ENCODE measurements around the gene WEE2. TPM values are rescaled to one million over a fixed set of nuclear protein-coding genes. Genes with fewer than 3 reads are reported as not detected.
"Not testable (repeated sequence)": the region's sequence is repeated elsewhere in the genome, so short reads cannot be mapped to it uniquely, and the experiment has no call there.

The WEE2 gene
- total RNA-seq, 1 donor from 2014 or later, result not detected

DNA sequence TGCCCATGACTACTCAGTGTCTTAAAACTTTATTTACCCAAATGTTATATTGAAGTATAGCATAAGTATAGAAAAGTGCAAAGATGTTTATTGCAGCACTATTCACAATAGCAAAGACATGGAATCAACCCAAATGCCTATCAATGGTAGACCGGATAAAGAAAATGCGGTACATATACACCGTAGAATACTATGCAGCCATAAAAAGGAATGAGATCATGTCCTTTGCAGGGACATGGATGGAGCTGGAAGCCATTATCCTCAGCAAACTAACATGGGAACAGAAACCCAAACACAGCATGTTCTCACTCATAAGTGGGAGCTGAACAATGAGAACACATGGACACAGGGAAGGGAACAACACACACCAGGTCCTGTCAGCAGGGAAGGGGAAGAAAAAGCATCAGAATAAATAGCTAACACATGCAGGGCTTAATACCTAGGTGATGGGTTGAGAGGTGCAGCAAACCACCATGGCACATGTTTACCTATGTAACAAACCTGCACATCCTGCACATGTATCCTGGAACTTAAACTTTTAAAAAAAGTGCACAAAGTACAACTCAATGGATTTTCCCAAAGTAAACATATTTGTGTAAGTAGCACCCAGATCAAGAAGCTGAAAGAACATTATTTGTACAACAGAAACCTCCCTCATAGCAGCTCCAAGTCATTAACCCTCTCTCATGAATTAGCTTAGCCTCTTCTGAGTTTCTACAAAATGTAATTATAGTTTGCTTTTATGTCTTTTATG is 18.9 kb upstream of the WEE2 start:
- not testable (repeated sequence) for H3K27ac ChIP-seq (ENCODE audit: low read depth, low read length); H3K9ac ChIP-seq (ENCODE audit: low read depth in 1 of 3, low read length in 3 of 3); H3K4me3 ChIP-seq (ENCODE audit: low read length in 3 of 3); H3K9me3 ChIP-seq (ENCODE audit: control insufficient read depth in 3 of 3, low read length in 3 of 3); H3K27me3 ChIP-seq (ENCODE audit: control insufficient read depth in 3 of 3, insufficient read depth in 3 of 3, low read length in 3 of 3)
- peaks cover 6 to 15% (median 8%) of the 10 kb centered on the region in 3 donors for H3K36me3 ChIP-seq (ENCODE audit: control insufficient read depth in 3 of 3, insufficient read depth in 3 of 3, low read length in 3 of 3)
- peaks cover 7 to 15% (median 9%) of the 10 kb centered on the region in 3 donors for H3K4me1 ChIP-seq (ENCODE audit: control insufficient read depth in 3 of 3, insufficient read depth in 3 of 3, low read length in 3 of 3)

DNA sequence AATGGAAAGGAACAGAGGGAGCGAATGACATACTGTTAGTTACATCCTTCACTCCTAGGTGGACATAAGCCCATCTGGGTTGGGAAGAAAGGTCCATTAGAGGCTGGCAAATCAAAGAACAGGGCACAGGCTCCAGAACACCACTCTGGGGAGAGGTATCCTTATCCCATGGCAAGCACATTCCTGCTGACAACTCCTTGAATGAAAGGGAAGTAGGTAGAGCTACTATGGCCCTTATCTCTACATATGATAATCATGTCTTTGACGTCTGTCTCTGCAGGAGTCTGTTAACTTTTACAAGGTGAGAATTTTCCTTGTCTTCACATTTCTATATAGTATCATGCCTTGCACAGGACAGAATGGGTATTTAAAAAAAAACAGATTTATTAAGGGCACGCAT is 16.6 kb upstream of the WEE2 start:
- peaks cover 0 to 9% (median 4%) of the 10 kb centered on the region in 3 donors for H3K4me1 ChIP-seq (ENCODE audit: control insufficient read depth in 3 of 3, insufficient read depth in 3 of 3, low read length in 3 of 3)
- H3K9ac ChIP-seq (ENCODE audit: low read depth in 1 of 3, low read length in 3 of 3), result no peak overlapping the region
- no peaks in the 10 kb centered on the region for H3K27me3 ChIP-seq (ENCODE audit: control insufficient read depth in 3 of 3, insufficient read depth in 3 of 3, low read length in 3 of 3)
- H3K4me3 ChIP-seq (ENCODE audit: low read length in 3 of 3), result no peak overlapping the region
- H3K27ac ChIP-seq (ENCODE audit: low read depth, low read length), result no peak overlapping the region
- H3K9me3 ChIP-seq (ENCODE audit: control insufficient read depth in 3 of 3, low read length in 3 of 3), result no peaks in the 10 kb centered on the region
- H3K36me3 ChIP-seq (ENCODE audit: control insufficient read depth in 3 of 3, insufficient read depth in 3 of 3, low read length in 3 of 3), result no peaks in the 10 kb centered on the region

DNA sequence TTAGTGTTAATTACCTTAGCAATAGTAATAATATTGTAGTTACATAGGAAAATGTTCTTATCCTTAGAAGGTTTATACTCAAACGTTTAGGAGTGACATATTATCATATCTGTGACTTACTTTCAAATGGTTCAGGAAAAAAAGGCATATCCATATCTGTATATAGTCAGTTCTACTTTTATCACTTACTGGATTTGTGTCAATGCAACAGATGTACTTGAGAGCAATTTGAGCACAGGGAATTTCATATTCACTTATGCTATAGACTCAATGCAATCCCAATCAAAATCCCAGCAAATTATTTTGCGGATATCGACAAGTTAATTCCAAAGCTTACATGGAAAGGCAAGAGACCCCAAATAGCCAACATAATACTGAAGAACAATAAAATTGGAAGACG is 16.2 kb upstream of the WEE2 start:
- Histone ChIP-seq H3K27ac (ENCODE audit: low read depth, low read length) (no peak overlapping the region), H3K27me3 (ENCODE audit: control insufficient read depth in 3 of 3, insufficient read depth in 3 of 3, low read length in 3 of 3) (no peaks in the 10 kb centered on the region), H3K9me3 (ENCODE audit: control insufficient read depth in 3 of 3, low read length in 3 of 3) (no peaks in the 10 kb centered on the region), H3K9ac (ENCODE audit: low read depth in 1 of 3, low read length in 3 of 3) (no peak overlapping the region), H3K36me3 (ENCODE audit: control insufficient read depth in 3 of 3, insufficient read depth in 3 of 3, low read length in 3 of 3) (no peaks in the 10 kb centered on the region), H3K4me3 (ENCODE audit: low read length in 3 of 3) (no peak overlapping the region), H3K4me1 (ENCODE audit: control insufficient read depth in 3 of 3, insufficient read depth in 3 of 3, low read length in 3 of 3) (peaks cover 0 to 7% (median 4%) of the 10 kb centered on the region in 3 donors)

DNA sequence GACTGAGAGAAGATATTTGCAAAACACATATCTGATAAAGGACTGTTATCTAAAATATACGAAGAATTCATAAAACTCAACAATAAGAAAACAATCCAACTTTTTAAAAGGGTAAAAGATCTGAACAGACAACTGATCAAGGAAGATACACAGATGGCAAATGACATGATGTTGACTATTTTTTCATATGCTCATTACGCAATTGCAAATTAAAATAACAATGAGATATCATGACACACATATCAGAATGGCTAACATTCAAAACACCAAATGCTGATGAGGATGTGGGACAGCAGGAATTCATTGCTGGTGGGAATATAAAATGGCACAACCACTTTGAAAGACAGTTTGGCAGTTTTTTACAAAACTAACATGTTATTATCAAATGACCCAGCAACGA is 15.1 kb upstream of the WEE2 start:
- H3K27ac ChIP-seq (ENCODE audit: low read depth, low read length), result no peak overlapping the region
- H3K36me3 ChIP-seq (ENCODE audit: control insufficient read depth in 3 of 3, insufficient read depth in 3 of 3, low read length in 3 of 3), result no peaks in the 10 kb centered on the region
- no peaks in the 10 kb centered on the region for H3K27me3 ChIP-seq (ENCODE audit: control insufficient read depth in 3 of 3, insufficient read depth in 3 of 3, low read length in 3 of 3)
- H3K4me3 ChIP-seq (ENCODE audit: low read length in 3 of 3), result no peak overlapping the region
- H3K4me1 ChIP-seq (ENCODE audit: control insufficient read depth in 3 of 3, insufficient read depth in 3 of 3, low read length in 3 of 3), result peaks cover 0 to 15% (median 9%) of the 10 kb centered on the region in 3 donors
- no peak overlapping the region for H3K9ac ChIP-seq (ENCODE audit: low read depth in 1 of 3, low read length in 3 of 3)
- no peaks in the 10 kb centered on the region for H3K9me3 ChIP-seq (ENCODE audit: control insufficient read depth in 3 of 3, low read length in 3 of 3)

DNA sequence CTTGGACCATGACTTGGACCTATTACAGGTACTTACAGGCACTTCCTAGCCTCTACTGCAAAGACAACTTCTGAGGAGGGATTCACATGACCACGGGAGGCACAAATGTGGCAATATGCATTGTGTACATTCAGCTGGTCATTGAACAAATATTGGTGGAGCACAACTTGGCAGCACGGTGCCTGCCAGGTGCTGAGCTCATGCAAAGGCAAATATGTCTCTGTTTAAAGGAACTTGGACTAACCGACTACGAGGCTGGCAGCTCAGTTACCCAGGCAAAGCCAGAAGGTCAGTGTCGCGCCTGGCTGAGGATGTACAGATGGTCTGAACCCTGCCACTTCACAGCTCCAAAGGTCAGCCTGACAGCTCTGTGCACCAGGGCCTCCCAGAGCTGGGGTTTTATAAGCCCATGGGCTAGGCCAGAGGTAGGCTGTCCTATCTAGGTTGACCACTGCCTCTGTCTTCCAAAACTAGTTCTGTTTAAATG is 12.3 kb upstream of the WEE2 start:
- H3K9me3 ChIP-seq (ENCODE audit: control insufficient read depth in 3 of 3, low read length in 3 of 3), result no peaks in the 10 kb centered on the region
- H3K36me3 ChIP-seq (ENCODE audit: control insufficient read depth in 3 of 3, insufficient read depth in 3 of 3, low read length in 3 of 3), result no peaks in the 10 kb centered on the region
- H3K4me1 ChIP-seq (ENCODE audit: control insufficient read depth in 3 of 3, insufficient read depth in 3 of 3, low read length in 3 of 3), result peaks cover 0 to 21% (median 13%) of the 10 kb centered on the region in 3 donors
- no peak overlapping the region for H3K27ac ChIP-seq (ENCODE audit: low read depth, low read length)
- no peak overlapping the region for H3K4me3 ChIP-seq (ENCODE audit: low read length in 3 of 3)
- H3K9ac ChIP-seq (ENCODE audit: low read depth in 1 of 3, low read length in 3 of 3), result no peak overlapping the region
- no peaks in the 10 kb centered on the region for H3K27me3 ChIP-seq (ENCODE audit: control insufficient read depth in 3 of 3, insufficient read depth in 3 of 3, low read length in 3 of 3)

DNA sequence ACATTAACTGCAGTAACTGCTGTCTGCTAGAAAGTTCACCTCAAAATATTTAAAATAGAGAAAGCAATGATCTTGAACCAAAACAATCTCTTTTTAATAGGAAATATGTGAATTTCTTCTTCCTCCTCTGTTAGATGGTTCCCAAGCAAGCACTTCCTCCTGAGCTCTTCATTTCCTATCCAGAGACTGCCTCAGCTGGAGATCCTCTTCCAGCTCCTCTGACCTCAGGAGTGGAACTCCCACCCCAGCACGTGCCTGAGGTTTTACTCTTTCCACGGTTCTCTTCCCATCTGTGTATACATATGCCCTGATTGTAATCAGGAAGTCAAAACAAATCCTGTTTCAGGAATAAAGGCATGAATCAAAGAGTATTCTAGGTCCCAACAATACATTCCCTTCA is 11.8 kb upstream of the WEE2 start:
- no peak overlapping the region for H3K27ac ChIP-seq (ENCODE audit: low read depth, low read length)
- H3K36me3 ChIP-seq (ENCODE audit: control insufficient read depth in 3 of 3, insufficient read depth in 3 of 3, low read length in 3 of 3), result no peaks in the 10 kb centered on the region
- H3K27me3 ChIP-seq (ENCODE audit: control insufficient read depth in 3 of 3, insufficient read depth in 3 of 3, low read length in 3 of 3), result no peaks in the 10 kb centered on the region
- H3K4me3 ChIP-seq (ENCODE audit: low read length in 3 of 3), result no peak overlapping the region
- no peak overlapping the region for H3K9ac ChIP-seq (ENCODE audit: low read depth in 1 of 3, low read length in 3 of 3)
- H3K9me3 ChIP-seq (ENCODE audit: control insufficient read depth in 3 of 3, low read length in 3 of 3), result no peaks in the 10 kb centered on the region
- peaks cover 0 to 23% (median 15%) of the 10 kb centered on the region in 3 donors for H3K4me1 ChIP-seq (ENCODE audit: control insufficient read depth in 3 of 3, insufficient read depth in 3 of 3, low read length in 3 of 3)

DNA sequence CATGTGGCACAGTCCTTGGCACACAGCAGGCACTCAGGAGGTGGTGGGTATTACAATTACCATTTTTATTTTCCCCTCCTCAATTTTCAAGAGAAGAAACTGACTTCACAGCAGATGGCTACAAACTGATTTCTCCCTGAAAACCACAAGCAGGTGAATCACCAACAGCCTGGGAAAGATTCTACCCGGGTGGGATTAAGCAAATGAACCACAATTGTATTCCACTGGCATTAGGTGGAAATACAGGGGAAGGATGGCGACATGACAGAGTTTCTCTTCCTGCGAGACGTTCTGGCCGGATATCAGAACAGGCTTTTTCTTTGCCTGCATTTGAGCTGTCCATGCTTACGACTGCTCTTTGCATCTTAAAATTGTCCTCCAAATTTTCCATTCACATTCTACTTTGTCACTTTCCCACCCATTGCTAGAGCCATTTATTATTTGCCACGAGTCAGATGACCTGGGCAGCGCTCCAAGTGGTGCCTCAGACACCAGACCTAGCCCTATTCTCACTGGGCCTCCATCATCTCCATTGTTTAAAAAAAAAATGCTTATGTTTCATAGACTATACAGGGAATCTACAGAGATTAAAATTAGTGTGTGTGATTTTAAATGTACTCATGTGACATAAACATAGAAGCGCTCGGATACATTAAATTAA is 10.8 kb upstream of the WEE2 start:
- no peak overlapping the region for H3K9ac ChIP-seq (ENCODE audit: low read depth in 1 of 3, low read length in 3 of 3)
- H3K36me3 ChIP-seq (ENCODE audit: control insufficient read depth in 3 of 3, insufficient read depth in 3 of 3, low read length in 3 of 3), result no peaks in the 10 kb centered on the region
- no peak overlapping the region for H3K27ac ChIP-seq (ENCODE audit: low read depth, low read length)
- H3K4me1 ChIP-seq (ENCODE audit: control insufficient read depth in 3 of 3, insufficient read depth in 3 of 3, low read length in 3 of 3), result peaks cover 0 to 25% (median 15%) of the 10 kb centered on the region in 3 donors
- no peaks in the 10 kb centered on the region for H3K27me3 ChIP-seq (ENCODE audit: control insufficient read depth in 3 of 3, insufficient read depth in 3 of 3, low read length in 3 of 3)
- H3K4me3 ChIP-seq (ENCODE audit: low read length in 3 of 3), result no peak overlapping the region
- H3K9me3 ChIP-seq (ENCODE audit: control insufficient read depth in 3 of 3, low read length in 3 of 3), result no peaks in the 10 kb centered on the region

DNA sequence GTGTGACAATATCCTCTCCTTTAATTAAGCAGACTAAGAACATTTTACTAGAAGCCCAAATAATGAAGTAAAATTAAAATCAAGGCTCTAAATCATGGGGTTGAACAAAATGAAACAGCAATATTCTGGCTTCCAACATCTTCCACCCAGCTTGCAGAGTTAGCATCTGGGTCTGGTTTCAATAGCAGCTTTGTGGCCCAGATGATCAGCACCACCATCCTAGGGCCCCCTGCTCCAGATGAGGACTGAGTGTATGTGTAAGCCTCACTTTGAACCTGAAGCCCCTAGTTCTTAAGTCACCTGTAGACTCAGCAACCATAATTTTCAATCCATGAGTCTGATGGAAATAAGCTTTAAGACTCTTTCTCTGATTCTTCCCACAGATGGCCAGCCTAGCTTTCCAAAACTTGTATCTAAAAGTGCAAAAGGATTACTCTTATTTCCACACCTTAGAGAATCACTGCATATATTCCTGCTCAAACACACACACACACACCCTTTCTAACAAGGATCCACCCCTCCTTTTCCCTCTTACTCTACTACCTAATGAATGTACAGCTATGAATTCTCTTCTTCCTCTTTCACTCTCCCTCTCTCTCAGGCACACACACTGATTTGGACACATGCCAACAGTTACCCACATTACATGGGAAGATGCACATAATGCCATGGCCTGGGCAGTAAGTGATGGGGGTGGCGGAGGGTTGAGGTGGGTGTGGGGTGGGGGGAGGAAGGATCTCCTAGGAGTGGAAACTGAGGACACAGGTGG is 9.7 kb upstream of the WEE2 start:
- no peaks in the 10 kb centered on the region for H3K36me3 ChIP-seq (ENCODE audit: control insufficient read depth in 3 of 3, insufficient read depth in 3 of 3, low read length in 3 of 3)
- H3K27me3 ChIP-seq (ENCODE audit: control insufficient read depth in 3 of 3, insufficient read depth in 3 of 3, low read length in 3 of 3), result no peaks in the 10 kb centered on the region
- no peak overlapping the region for H3K9ac ChIP-seq (ENCODE audit: low read depth in 1 of 3, low read length in 3 of 3)
- no peaks in the 10 kb centered on the region for H3K9me3 ChIP-seq (ENCODE audit: control insufficient read depth in 3 of 3, low read length in 3 of 3)
- H3K27ac ChIP-seq (ENCODE audit: low read depth, low read length), result no peak overlapping the region
- peaks cover 3 to 36% (median 19%) of the 10 kb centered on the region in 3 donors for H3K4me1 ChIP-seq (ENCODE audit: control insufficient read depth in 3 of 3, insufficient read depth in 3 of 3, low read length in 3 of 3)
- H3K4me3 ChIP-seq (ENCODE audit: low read length in 3 of 3), result no peak overlapping the region

DNA sequence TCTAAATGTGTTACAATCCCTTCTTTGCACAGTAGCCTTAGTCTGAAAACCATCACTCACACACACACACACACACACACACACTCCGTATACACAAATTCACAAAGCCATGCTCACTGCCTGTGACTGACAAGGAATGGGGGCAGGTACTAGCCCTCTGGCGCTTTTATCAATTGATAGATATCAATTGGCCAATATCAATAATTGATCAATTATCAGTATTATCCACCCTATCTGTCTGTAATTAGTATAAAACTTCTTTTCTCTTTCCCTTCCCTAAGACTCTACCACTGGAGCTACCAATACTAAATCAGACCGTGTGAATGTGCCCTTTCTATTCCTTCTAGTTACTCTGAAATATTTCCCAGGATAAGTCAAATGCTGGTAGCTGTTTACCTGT is 8.3 kb upstream of the WEE2 start:
- no peaks in the 10 kb centered on the region for H3K27me3 ChIP-seq (ENCODE audit: control insufficient read depth in 3 of 3, insufficient read depth in 3 of 3, low read length in 3 of 3)
- peak overlapping the region in 1 of 3 donors; percentile 23 for H3K9ac ChIP-seq (ENCODE audit: low read depth in 1 of 3, low read length in 3 of 3)
- H3K36me3 ChIP-seq (ENCODE audit: control insufficient read depth in 3 of 3, insufficient read depth in 3 of 3, low read length in 3 of 3), result no peaks in the 10 kb centered on the region
- no peak overlapping the region for H3K4me3 ChIP-seq (ENCODE audit: low read length in 3 of 3)
- H3K27ac ChIP-seq (ENCODE audit: low read depth, low read length), result no peak overlapping the region
- H3K9me3 ChIP-seq (ENCODE audit: control insufficient read depth in 3 of 3, low read length in 3 of 3), result no peaks in the 10 kb centered on the region
- peaks cover 3 to 36% (median 19%) of the 10 kb centered on the region in 3 donors for H3K4me1 ChIP-seq (ENCODE audit: control insufficient read depth in 3 of 3, insufficient read depth in 3 of 3, low read length in 3 of 3)

All from skeletal muscle tissue (tissue), 4 donors.